Endothelial cell of umbilical vein (primary cell): ENCODE results near the gene PPP2R2D. TPM values are rescaled to one million over a fixed set of nuclear protein-coding genes. Genes with fewer than 3 reads are reported as not detected.

ENCODE experiments used
- BruUV-seq: library from RNA; stranded (reverse); fragments of 400-500 nt; replicated peaks from 2 replicates; lab custom pipeline; 2021; lab: Mats Ljungman, UMichigan
- CTCF ChIA-PET: fragments of 300-600, 350-600 bp; sonication (Branson Sonifier 250); formaldehyde crosslinking; loops from one replicate; lab custom pipeline; 2021; ENCODE audit warnings: antibody characterized with exemption, inconsistent platforms; lab: Charles Lee
- POLR2A ChIA-PET: fragments of 300-600, 350-600 bp; sonication (Branson Sonifier 250); formaldehyde crosslinking; loops from one replicate; lab custom pipeline; 2021; ENCODE audit warnings: antibody characterized with exemption, inconsistent platforms; lab: Charles Lee
- DNase-seq: peaks from one replicate; pipeline ENCODE4 v3.0.0-alpha.2; 2011; ENCODE audit warnings: low read depth, low spot score
- FAIRE-seq: peaks from 2 replicates; lab custom pipeline; 2011; peaks lifted over from hg19 to GRCh38; lab: Jason Lieb, UNC
- H2AFZ ChIP-seq: 2 replicates; pipeline ENCODE4 v1.6.0; 2012; ENCODE audit warnings: low read depth, low read length, control low read depth, inconsistent platforms
- H3K27ac ChIP-seq: 2 replicates; pipeline ENCODE4 v1.5.1; 2011; ENCODE audit warnings: low read depth, mild to moderate bottlenecking, control low read depth, low read length, moderate library complexity; ENCODE audit not compliant: insufficient read depth
- H3K27me3 ChIP-seq, 2 experiments: 2 replicates each; pipeline versions ENCODE4 v1.6.0 to v1.6.1; 2011; ENCODE audit warnings: low read length in 2 of 2, mixed read lengths in 1 of 2; ENCODE audit not compliant: control insufficient read depth in 2 of 2, insufficient read depth in 2 of 2
- H3K36me3 ChIP-seq, 2 experiments: 2 replicates in 1 of 2; 3 replicates in 1 of 2; pipeline ENCODE4 v1.5.1; 2011; ENCODE audit warnings: low read length in 2 of 2, mild to moderate bottlenecking in 1 of 2, moderate library complexity in 1 of 2; ENCODE audit not compliant: control insufficient read depth in 2 of 2, insufficient read depth in 2 of 2; ENCODE audit errors: extremely low read depth in 1 of 2
- H3K4me1 ChIP-seq: 3 replicates; pipeline ENCODE4 v1.5.1; 2011; ENCODE audit warnings: mild to moderate bottlenecking, low read length; ENCODE audit not compliant: control insufficient read depth, insufficient read depth; ENCODE audit errors: extremely low read depth
- H3K4me2 ChIP-seq: 2 replicates; pipeline ENCODE4 v1.6.1; 2011; ENCODE audit warnings: low read length, control low read depth, mixed read lengths; ENCODE audit not compliant: insufficient read depth
- H3K4me3 ChIP-seq, 3 experiments: fragments of 200-600 bp in 1 of 3; sonication (generic), shearing (Covaris generic) in 1 of 3; replicated peaks in 1 of 3; 2 replicates each; pipeline ENCODE4 v1.5.1; 2011 to 2016; ENCODE audit warnings: control low read depth in 3 of 3, low read length in 3 of 3, mild to moderate bottlenecking in 2 of 3, inconsistent platforms in 1 of 3, low read depth in 1 of 3, moderate library complexity in 1 of 3; ENCODE audit not compliant: insufficient read depth in 1 of 3
- H3K79me2 ChIP-seq: 2 replicates; pipeline ENCODE4 v1.6.0; 2012; ENCODE audit warnings: low read length, inconsistent platforms; ENCODE audit not compliant: control insufficient read depth, insufficient read depth
- H3K9ac ChIP-seq: replicated peaks from 2 replicates; pipeline ENCODE3; 2011; ENCODE audit warnings: low read length, control low read depth; ENCODE audit not compliant: insufficient read depth; ENCODE audit errors: extremely low read depth
- H3K9me1 ChIP-seq: replicated peaks from 3 replicates; pipeline ENCODE4 v1.6.0; 2011; ENCODE audit warnings: mild to moderate bottlenecking, low read length; ENCODE audit not compliant: control insufficient read depth, insufficient read depth; ENCODE audit errors: extremely low read depth
- H3K9me3 ChIP-seq: replicated peaks from 2 replicates; pipeline ENCODE4 v1.5.1; 2012; ENCODE audit warnings: low read length, inconsistent platforms; ENCODE audit not compliant: control insufficient read depth, insufficient read depth
- H4K20me1 ChIP-seq: replicated peaks from 2 replicates; pipeline ENCODE3; 2011; ENCODE audit warnings: mild to moderate bottlenecking, low read length; ENCODE audit not compliant: control insufficient read depth, insufficient read depth; ENCODE audit errors: extremely low read depth
- CTCF ChIP-seq, 2 donors: IDR thresholded peaks; 1 replicate in 1 of 2; 2 replicates in 1 of 2; pipeline ENCODE4 v1.5.1; 2011; ENCODE audit warnings: low read length in 2 of 2, mild to moderate bottlenecking in 2 of 2, moderate library complexity in 2 of 2, control low read depth in 1 of 2, inconsistent platforms in 1 of 2, low read depth in 1 of 2; ENCODE audit not compliant: insufficient read depth in 1 of 2; ENCODE audit errors: extremely low read depth in 1 of 2
- EZH2 ChIP-seq: IDR thresholded peaks from 2 replicates; pipeline ENCODE4 v1.6.1; 2012; ENCODE audit warnings: borderline replicate concordance, low read depth, mild to moderate bottlenecking, moderate library complexity, low read length, inconsistent platforms; ENCODE audit not compliant: severe bottlenecking
- FOS ChIP-seq: IDR thresholded peaks from 2 replicates; pipeline ENCODE4 v1.6.1; 2011; ENCODE audit warnings: mild to moderate bottlenecking, low read length, moderate library complexity, borderline replicate concordance; ENCODE audit not compliant: insufficient read depth
- GATA2 ChIP-seq: IDR thresholded peaks from 2 replicates; pipeline ENCODE4 v1.7.0; 2011; ENCODE audit warnings: low read depth, mild to moderate bottlenecking, moderate library complexity, mixed read lengths, low read length; ENCODE audit not compliant: insufficient read length, insufficient read depth
- JUN ChIP-seq: IDR thresholded peaks from 2 replicates; pipeline ENCODE4 v1.6.1; 2011; ENCODE audit warnings: borderline replicate concordance, low read depth; ENCODE audit not compliant: insufficient read length, insufficient read depth
- MAX ChIP-seq: IDR thresholded peaks from 2 replicates; pipeline ENCODE4 v1.6.1; 2011; ENCODE audit not compliant: insufficient read depth, insufficient read length
- MYC ChIP-seq: IDR thresholded peaks from one replicate; pipeline ENCODE4 v1.6.1; 2011; ENCODE audit warnings: mild to moderate bottlenecking, low read depth, low read length
- POLR2A ChIP-seq: IDR thresholded peaks from 2 replicates; pipeline ENCODE4 v1.6.1; 2012; ENCODE audit warnings: low read depth, mild to moderate bottlenecking, control low read depth, low read length
- POLR2AphosphoS5 ChIP-seq: IDR thresholded peaks from 2 replicates; pipeline ENCODE4 v1.6.1; 2012; ENCODE audit warnings: low read depth, mild to moderate bottlenecking, control low read depth, low read length, moderate library complexity; ENCODE audit not compliant: insufficient read depth
- dilution Hi-C: fragments of 300-500 bp; cut with MboI; formaldehyde crosslinking; loops from one replicate; pipeline ENCODE4 v1.15.0; 2019; ENCODE audit warnings: low sequenced_read_pairs; ENCODE audit not compliant: extremely low pct_ligation_motif_present
- intact Hi-C: fragments of 100-400 bp; cut with micrococcal nuclease; formaldehyde crosslinking; loops from one replicate; pipeline ENCODE4 v1.10.0; 2022
- polyA plus RNA-seq, 4 experiments: library from polyadenylated mRNA; depleted of rRNA in 3 of 4; stranded (reverse) in 3 of 4; unstranded in 1 of 4; fragments of >200 nt; gene quantifications; 2 replicates each; pipeline versions ENCODE4 v1.2.1 to v1.2.3, GENCODE V29; 2011 to 2012; ENCODE audit warnings: missing spikeins in 1 of 4
- total RNA-seq: library from RNA; stranded (reverse); gene quantifications from 2 replicates; pipeline ENCODE4 v1.2.3, GENCODE V29; 2021

PPP2R2D gene
- total and polyA plus RNA-seq, 2 donors (not counting 3 experiments of a cell fraction or from before 2014, with no cell fraction given), result 29.9 to 36.3 TPM

GRCh38 chr10:131937836-131938235, 37.0 kb downstream of the PPP2R2D start:
- H3K9me1 ChIP-seq, result no peaks in the 10 kb centered on the region
- peaks cover 11% of the 10 kb centered on the region for H3K4me1 ChIP-seq
- no peaks in the 10 kb centered on the region for H3K27me3 ChIP-seq
- H3K27ac ChIP-seq, result no peak overlapping the region
- H3K4me2 ChIP-seq, result no peak overlapping the region
- FAIRE-seq (no peak), DNase-seq (no peak)
- CTCF ChIA-PET, result interaction anchor here (1.2 to 1.6 kb wide), 2 partner anchors 8 to 85 kb away, joined by 4 to 5 read pairs; no protein-coding TSS in a partner anchor
- H3K9me3 ChIP-seq, result no peaks in the 10 kb centered on the region
- dilution Hi-C loops (no loop called here), intact Hi-C loops (no loop called here)
- no peaks in the 10 kb centered on the region for H4K20me1 ChIP-seq
- H3K79me2 ChIP-seq, result peaks cover 45% of the 10 kb centered on the region
- H3K36me3 ChIP-seq, result peaks cover 4 to 18% of the 10 kb centered on the region in 2 experiments
- TF ChIP-seq FOS, result no peak
- no peak for TF ChIP-seq JUN
- TF ChIP-seq POLR2A, result no peak
- TF ChIP-seq MAX, result no peak
- no peak for TF ChIP-seq MYC
- TF ChIP-seq CTCF (IDR thresholded peaks at IDR 0.05; ENCODE audit: extremely low read depth in 1 of 2, insufficient read depth in 1 of 2, low read depth in 1 of 2, low read length in 2 of 2), result no peak
- TF ChIP-seq POLR2AphosphoS5, result no peak
- no peak for TF ChIP-seq GATA2
- TF ChIP-seq EZH2, result no peak
- no TSS peak for BruUV-seq
- POLR2A ChIA-PET, result no interaction called here
- no peak overlapping the region for H2AFZ ChIP-seq
- H3K9ac ChIP-seq, result no peak overlapping the region
- H3K4me3 ChIP-seq, result no peak overlapping the region
